Glomerular visceral epithelial cell (primary cell): ENCODE data around the gene ADH1B.
"Not testable (repeated sequence)": the region's sequence is repeated elsewhere in the genome, so short reads cannot be mapped to it uniquely, and the experiment has no call there.

Experiments
- DNase-seq: peaks from one replicate; pipeline ENCODE4 v3.0.0-alpha.2; 2016; ENCODE audit errors: extremely low spot score

Gene ADH1B

GRCh38 chr4:99324361-99324760 is 3.2 kb upstream of the ADH1B start:
- no peak for DNase-seq

- DNase-seq: no peak
Observed at GRCh38 chr4:99323756-99324155, 2.6 kb upstream of the ADH1B start.

GRCh38 chr4:99317811-99318210 is 3.4 kb downstream of the ADH1B start:
- DNase-seq: not testable (repeated sequence)

- DNase-seq: no peak
Observed at GRCh38 chr4:99317354-99317753, 3.8 kb downstream of the ADH1B start.

- no peak for DNase-seq
Observed at GRCh38 chr4:99315839-99316238, 5.4 kb downstream of the ADH1B start.

GRCh38 chr4:99314211-99314610 is 7.0 kb downstream of the ADH1B start:
- no peak for DNase-seq

- no peak for DNase-seq
Observed at GRCh38 chr4:99310389-99310788, 10.8 kb downstream of the ADH1B start.

- DNase-seq: no peak
Observed at GRCh38 chr4:99305638-99306400, 15.4 kb downstream of the ADH1B start.

GRCh38 chr4:99301376-99302164 is 19.6 kb downstream of the ADH1B start:
- DNase-seq: no peak

- DNase-seq: peak; percentile 50
Observed at GRCh38 chr4:99300934-99301333, 20.3 kb downstream of the ADH1B start.

GRCh38 chr4:99293357-99293756 is 27.8 kb downstream of the ADH1B start:
- DNase-seq: no peak

GRCh38 chr4:99290848-99291786 is 30.1 kb downstream of the ADH1B start, which contains the start of gene ADH1A:
ADH1A (minus strand) TSS chr4:99290985; CDS start chr4:99290914, 71 bp downstream.
- DNase-seq: no peak

GRCh38 chr4:99285387-99285786 is 35.8 kb downstream of the ADH1B start:
- no peak for DNase-seq

GRCh38 chr4:99282731-99283130 is 38.5 kb downstream of the ADH1B start:
- no peak for DNase-seq

GRCh38 chr4:99281261-99281660 is 39.9 kb downstream of the ADH1B start:
- DNase-seq: no peak

GRCh38 chr4:99276417-99276816 is 44.8 kb downstream of the ADH1B start:
- no peak for DNase-seq

- DNase-seq: no peak
Observed at GRCh38 chr4:99275885-99276284, 45.3 kb downstream of the ADH1B start.

GRCh38 chr4:99275050-99275449 is 46.2 kb downstream of the ADH1B start:
- DNase-seq: no peak

GRCh38 chr4:99273704-99274103 is 47.5 kb downstream of the ADH1B start:
- no peak for DNase-seq

GRCh38 chr4:99264927-99265326 is 56.3 kb downstream of the ADH1B start:
- DNase-seq: no peak
